Activated naive CD4-positive, alpha-beta T cell treated with anti-CD3 and anti-CD28 coated beads, Interleukin-2, amount 10 ng/mL, durations not matched to agents 7 days and 5 days (primary cell): ENCODE measurements around the gene PPM1N.
A peak's percentile ranks its signal among the peaks of the same experiment; 100 is the strongest.

ENCODE experiments used
- CTCF ChIA-PET: fragments of 350-600 bp; sonication (Branson Sonifier 250); formaldehyde crosslinking; loops from one replicate; lab custom pipeline; 2021; ENCODE audit warnings: antibody characterized with exemption; lab: Charles Lee
- DNase-seq: peaks from one replicate; pipeline ENCODE4 v3.0.0-alpha.2; 2020
- H3K27ac Mint-ChIP-seq: one replicate; pipeline ENCODE4 v1.8.0; 2021; ENCODE audit warnings: mild to moderate bottlenecking, moderate library complexity, mixed read lengths
- H3K27me3 Mint-ChIP-seq: one replicate; pipeline ENCODE4 v1.8.0; 2021; ENCODE audit warnings: mild to moderate bottlenecking, mixed read lengths
- H3K36me3 Mint-ChIP-seq: one replicate; pipeline ENCODE4 v1.8.0; 2021; ENCODE audit warnings: mixed read lengths
- H3K4me1 Mint-ChIP-seq: one replicate; pipeline ENCODE4 v1.8.0; 2021; ENCODE audit warnings: mixed read lengths
- H3K4me3 Mint-ChIP-seq: one replicate; pipeline ENCODE4 v1.8.0; 2021; ENCODE audit warnings: mild to moderate bottlenecking, moderate library complexity, mixed read lengths
- H3K9me3 Mint-ChIP-seq: one replicate; pipeline ENCODE4 v1.8.0; 2021; ENCODE audit warnings: mixed read lengths

The PPM1N gene

GRCh38 chr19:45498411-45499195, at the start of gene PPM1N:
PPM1N (plus strand) TSS chr19:45498443; CDS start chr19:45498473, 30 bp downstream.
- DNase-seq: peak; percentile 72
- H3K27me3 Mint-ChIP-seq: peaks cover 73% of the 10 kb centered on the region

GRCh38 chr19:45448887-45449299, 49.4 kb upstream of the PPM1N start:
- CTCF ChIA-PET: interaction anchor here (1.0 to 6.4 kb wide), 6 partner anchors 9 to 193 kb away, joined by 3 to 68 read pairs (median 14); partner anchors contain the start of gene FOSB
- Mint-ChIP-seq H3K9me3 (no peaks in the 10 kb centered on the region), H3K27me3 (peaks cover 13% of the 10 kb centered on the region), H3K36me3 (peaks cover 4% of the 10 kb centered on the region), H3K27ac (no peak overlapping the region), H3K4me3 (peak overlapping the region; percentile 22), H3K4me1 (peaks cover 52% of the 10 kb centered on the region)
- no peak for DNase-seq

More at GRCh38 chr19:45498411-45499195, at the start of gene PPM1N:
- H3K27ac Mint-ChIP-seq: no peak within 1 kb of the TSS
- peaks cover 30% of the 10 kb centered on the region for H3K4me1 Mint-ChIP-seq
- CTCF ChIA-PET: interaction anchor here (1.0 to 3.4 kb wide), 5 partner anchors 13 to 144 kb away, joined by 3 to 12 read pairs (median 3); no protein-coding TSS in a partner anchor
- no peaks in the 10 kb centered on the region for H3K9me3 Mint-ChIP-seq
- peak within 1 kb of the TSS; percentile 65 for H3K4me3 Mint-ChIP-seq
- peaks cover 3% of the 10 kb centered on the region for H3K36me3 Mint-ChIP-seq

- CTCF ChIA-PET: interaction anchor here (2.7 to 6.4 kb wide), 4 partner anchors 10 to 35 kb away, joined by 11 to 68 read pairs (median 24); partner anchors contain the start of gene FOSB
- H3K4me1 Mint-ChIP-seq: peaks cover 45% of the 10 kb centered on the region
- H3K27ac Mint-ChIP-seq: peak overlapping the region; percentile 97
- H3K4me3 Mint-ChIP-seq: peak overlapping the region; percentile 87
- peaks cover 4% of the 10 kb centered on the region for H3K36me3 Mint-ChIP-seq
- peaks cover 11% of the 10 kb centered on the region for H3K27me3 Mint-ChIP-seq
- DNase-seq: peak; percentile 31
- H3K9me3 Mint-ChIP-seq: no peaks in the 10 kb centered on the region
These were observed 48.3 kb upstream of the PPM1N start for GRCh38 chr19:45450012-45450333.

GRCh38 chr19:45451131-45451849, 47.0 kb upstream of the PPM1N start:
- Mint-ChIP-seq H3K36me3 (peaks cover 4% of the 10 kb centered on the region), H3K4me3 (peak overlapping the region; percentile 87), H3K27me3 (peaks cover 20% of the 10 kb centered on the region), H3K27ac (peak overlapping the region; percentile 78), H3K9me3 (no peaks in the 10 kb centered on the region), H3K4me1 (peaks cover 51% of the 10 kb centered on the region)
- peak; percentile 67 for DNase-seq
- CTCF ChIA-PET: interaction anchor here (1.0 to 1.3 kb wide), 3 partner anchors 10 to 27 kb away, joined by 3 to 6 read pairs (median 6); no protein-coding TSS in a partner anchor

GRCh38 chr19:45451850-45452387, 46.3 kb upstream of the PPM1N start:
- peaks cover 23% of the 10 kb centered on the region for H3K27me3 Mint-ChIP-seq
- CTCF ChIA-PET: interaction anchor here (1.0 to 2.0 kb wide), 4 partner anchors 9 to 26 kb away, joined by 3 to 6 read pairs (median 6); no protein-coding TSS in a partner anchor
- H3K9me3 Mint-ChIP-seq: no peaks in the 10 kb centered on the region
- no peak for DNase-seq
- peaks cover 52% of the 10 kb centered on the region for H3K4me1 Mint-ChIP-seq
- peaks cover 1% of the 10 kb centered on the region for H3K36me3 Mint-ChIP-seq
- peak overlapping the region; percentile 87 for H3K4me3 Mint-ChIP-seq
- peak overlapping the region; percentile 78 for H3K27ac Mint-ChIP-seq

- CTCF ChIA-PET: interaction anchor here (0.9 to 1.7 kb wide), 4 partner anchors 16 to 29 kb away, joined by 3 to 7 read pairs (median 6); no protein-coding TSS in a partner anchor
- H3K27me3 Mint-ChIP-seq: peaks cover 30% of the 10 kb centered on the region
- no peaks in the 10 kb centered on the region for H3K36me3 Mint-ChIP-seq
- H3K9me3 Mint-ChIP-seq: no peaks in the 10 kb centered on the region
- DNase-seq: peak; percentile 34
- H3K27ac Mint-ChIP-seq: no peak overlapping the region
- peaks cover 31% of the 10 kb centered on the region for H3K4me1 Mint-ChIP-seq
- H3K4me3 Mint-ChIP-seq: no peak overlapping the region
These were observed 42.3 kb upstream of the PPM1N start for GRCh38 chr19:45455707-45456499.

GRCh38 chr19:45456500-45456815, 41.8 kb upstream of the PPM1N start:
- Mint-ChIP-seq H3K27me3 (peaks cover 35% of the 10 kb centered on the region), H3K9me3 (no peaks in the 10 kb centered on the region), H3K36me3 (no peaks in the 10 kb centered on the region), H3K4me3 (no peak overlapping the region), H3K27ac (no peak overlapping the region), H3K4me1 (peaks cover 26% of the 10 kb centered on the region)
- DNase-seq: no peak
- CTCF ChIA-PET: interaction anchor here (0.9 to 1.6 kb wide), 3 partner anchors 17 to 29 kb away, joined by 3 to 7 read pairs (median 7); no protein-coding TSS in a partner anchor

GRCh38 chr19:45457776-45458175, 40.5 kb upstream of the PPM1N start:
- CTCF ChIA-PET: interaction anchor here (1.5 to 1.6 kb wide), 2 partner anchors 18 to 27 kb away, joined by 7 read pairs; no protein-coding TSS in a partner anchor
- Mint-ChIP-seq H3K4me3 (no peak overlapping the region), H3K4me1 (peaks cover 17% of the 10 kb centered on the region), H3K9me3 (no peaks in the 10 kb centered on the region), H3K27me3 (peaks cover 40% of the 10 kb centered on the region), H3K27ac (no peak overlapping the region), H3K36me3 (no peaks in the 10 kb centered on the region)
- no peak for DNase-seq

GRCh38 chr19:45460807-45461347, 37.4 kb upstream of the PPM1N start:
- CTCF ChIA-PET: interaction anchor here (1.3 to 1.9 kb wide), 2 partner anchors 9 to 21 kb away, joined by 3 to 4 read pairs; no protein-coding TSS in a partner anchor
- H3K4me1 Mint-ChIP-seq: peaks cover 8% of the 10 kb centered on the region
- no peak overlapping the region for H3K4me3 Mint-ChIP-seq
- no peak overlapping the region for H3K27ac Mint-ChIP-seq
- no peaks in the 10 kb centered on the region for H3K36me3 Mint-ChIP-seq
- DNase-seq: no peak
- H3K9me3 Mint-ChIP-seq: no peaks in the 10 kb centered on the region
- peaks cover 53% of the 10 kb centered on the region for H3K27me3 Mint-ChIP-seq

GRCh38 chr19:45462174-45462573, 36.1 kb upstream of the PPM1N start:
- Mint-ChIP-seq H3K27ac (no peak overlapping the region), H3K9me3 (no peaks in the 10 kb centered on the region), H3K36me3 (no peaks in the 10 kb centered on the region), H3K4me3 (no peak overlapping the region), H3K27me3 (peaks cover 56% of the 10 kb centered on the region), H3K4me1 (peaks cover 3% of the 10 kb centered on the region)
- CTCF ChIA-PET: interaction anchor here (0.9 to 1.9 kb wide), 3 partner anchors 16 to 23 kb away, joined by 3 to 4 read pairs (median 4); no protein-coding TSS in a partner anchor
- DNase-seq: no peak

GRCh38 chr19:45463241-45463640, 35.0 kb upstream of the PPM1N start:
- no peak overlapping the region for H3K27ac Mint-ChIP-seq
- no peak overlapping the region for H3K4me3 Mint-ChIP-seq
- H3K4me1 Mint-ChIP-seq: peaks cover 10% of the 10 kb centered on the region
- DNase-seq: no peak
- CTCF ChIA-PET: no interaction called here
- no peaks in the 10 kb centered on the region for H3K9me3 Mint-ChIP-seq
- H3K27me3 Mint-ChIP-seq: peaks cover 67% of the 10 kb centered on the region
- no peaks in the 10 kb centered on the region for H3K36me3 Mint-ChIP-seq

- no peak for DNase-seq
- Mint-ChIP-seq H3K4me3 (no peak overlapping the region), H3K27me3 (peaks cover 73% of the 10 kb centered on the region), H3K4me1 (peaks cover 15% of the 10 kb centered on the region), H3K36me3 (no peaks in the 10 kb centered on the region), H3K9me3 (no peaks in the 10 kb centered on the region), H3K27ac (no peak overlapping the region)
- CTCF ChIA-PET: interaction anchor here (2.1 kb wide), 1 partner anchor 15 kb away, joined by 7 read pairs; no protein-coding TSS in a partner anchor
These were observed 34.0 kb upstream of the PPM1N start for GRCh38 chr19:45464274-45464673.
